GM19395 (cell line): ENCODE results near the gene TUT7.
"Not testable (repeated sequence)": the region's sequence is repeated elsewhere in the genome, so short reads cannot be mapped to it uniquely, and the experiment has no call there.

Experiments used
- ATAC-seq: cut with Tn5 transposase; IDR thresholded peaks from one replicate; pipeline ENCODE4 v1.9.1; 2021; ENCODE audit warnings: mild to moderate bottlenecking, moderate library complexity; ENCODE audit not compliant: unreplicated experiment

The TUT7 gene

GRCh38 chr9:86351880-86352279 lies 2.3 kb downstream of the TUT7 start:
- ATAC-seq = no peak

DNA sequence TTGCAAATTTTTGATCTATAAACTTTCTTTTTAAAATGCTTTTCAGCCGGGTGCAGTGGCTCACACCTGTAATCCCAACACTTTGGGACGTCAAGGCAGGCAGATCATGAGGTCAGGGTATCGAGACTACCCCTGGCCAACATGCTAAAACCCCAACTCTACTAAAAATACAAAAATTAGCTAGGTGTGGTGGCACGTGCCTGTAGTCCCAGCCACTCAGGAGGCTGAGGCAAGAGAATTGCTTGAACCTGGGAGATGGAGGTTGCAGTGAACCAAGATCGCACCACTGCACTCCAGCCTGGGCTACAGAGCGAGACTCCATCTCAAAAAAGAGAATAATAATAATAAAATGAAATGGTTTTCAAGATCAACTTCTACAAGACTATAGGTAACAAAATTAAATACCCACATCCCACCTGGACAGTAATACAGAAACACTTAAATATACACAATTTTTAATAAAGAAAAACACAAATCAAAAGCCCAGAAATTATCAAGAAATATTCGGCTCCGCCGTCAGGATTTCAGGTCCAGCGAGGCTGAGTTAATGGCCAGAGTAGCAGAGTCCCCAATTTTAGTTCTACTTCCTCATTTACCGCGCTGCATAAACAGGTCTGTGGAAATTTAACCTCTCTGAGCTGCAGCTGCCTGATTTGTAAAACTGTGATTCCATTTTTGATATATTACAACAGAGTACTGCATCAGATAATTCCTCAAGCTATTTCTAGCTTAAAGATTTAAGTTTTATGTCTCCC lies 4.0 kb downstream of the TUT7 start:
- ATAC-seq = peak; percentile 39

DNA sequence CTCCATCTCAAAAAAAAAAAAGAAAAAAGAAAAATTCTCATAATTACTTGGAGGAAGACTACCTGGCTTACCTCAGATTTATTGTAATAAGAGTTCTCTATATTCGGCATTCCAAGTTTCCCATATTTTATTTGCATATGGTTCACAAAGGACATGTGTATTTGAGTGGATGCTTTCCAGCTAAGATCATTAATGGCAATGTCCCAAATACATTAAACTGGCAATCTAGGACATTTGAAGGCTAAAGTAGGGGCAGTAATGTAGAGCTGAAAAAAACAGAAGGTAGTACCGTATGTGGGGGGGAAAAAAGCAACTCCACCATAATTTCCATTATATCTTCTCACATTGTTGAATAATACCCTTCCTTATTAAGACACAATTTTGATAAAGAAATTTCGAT lies 4.9 kb downstream of the TUT7 start:
- no peak for ATAC-seq

- no peak for ATAC-seq
These were observed 6.2 kb downstream of the TUT7 start for GRCh38 chr9:86347991-86348390.

DNA sequence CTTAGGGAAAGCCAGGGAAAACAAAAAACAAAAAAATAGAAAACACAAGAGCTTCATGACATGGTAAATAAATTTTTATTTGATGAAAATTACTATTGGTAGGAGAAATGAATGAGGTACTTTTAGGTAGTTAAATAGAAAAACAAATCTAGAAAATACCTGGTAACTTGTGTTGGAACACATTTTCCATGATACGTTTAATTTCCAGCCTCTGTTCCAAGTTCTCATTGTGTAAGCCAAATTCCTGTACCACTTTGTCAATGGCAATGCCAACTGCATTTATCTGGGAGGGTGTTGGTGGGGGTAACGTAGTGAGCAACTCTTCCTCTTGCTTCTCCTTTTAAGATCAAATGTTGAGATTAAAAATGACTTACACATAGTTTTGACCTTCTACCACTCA lies 9.4 kb downstream of the TUT7 start:
- no peak for ATAC-seq

GRCh38 chr9:86342269-86342668 lies 11.9 kb downstream of the TUT7 start:
- ATAC-seq = no peak

DNA sequence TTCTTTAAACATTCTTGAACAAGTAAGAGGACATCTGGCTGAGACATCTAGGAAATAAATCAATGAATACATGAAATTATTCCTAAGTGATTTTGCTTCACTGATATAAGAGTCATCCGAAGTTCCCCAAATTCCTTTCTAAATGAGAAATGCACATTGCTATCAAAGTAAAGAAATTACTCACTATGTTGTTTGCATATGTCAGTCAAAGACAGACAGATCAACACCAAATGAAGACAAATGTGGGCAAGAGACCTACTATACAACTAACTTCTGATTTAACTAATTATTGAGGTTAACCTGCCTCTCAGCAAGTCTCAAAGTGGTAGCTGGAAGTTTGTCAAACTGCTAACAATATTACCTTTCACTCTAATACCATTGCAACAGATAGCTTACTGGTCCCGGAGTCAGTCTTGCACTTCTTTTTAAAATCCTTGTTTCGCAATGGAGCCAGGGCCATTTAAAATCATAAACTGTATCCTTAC lies 13.2 kb downstream of the TUT7 start:
- ATAC-seq = no peak

- ATAC-seq = no peak
These were observed 13.7 kb downstream of the TUT7 start for GRCh38 chr9:86340356-86341006.

DNA sequence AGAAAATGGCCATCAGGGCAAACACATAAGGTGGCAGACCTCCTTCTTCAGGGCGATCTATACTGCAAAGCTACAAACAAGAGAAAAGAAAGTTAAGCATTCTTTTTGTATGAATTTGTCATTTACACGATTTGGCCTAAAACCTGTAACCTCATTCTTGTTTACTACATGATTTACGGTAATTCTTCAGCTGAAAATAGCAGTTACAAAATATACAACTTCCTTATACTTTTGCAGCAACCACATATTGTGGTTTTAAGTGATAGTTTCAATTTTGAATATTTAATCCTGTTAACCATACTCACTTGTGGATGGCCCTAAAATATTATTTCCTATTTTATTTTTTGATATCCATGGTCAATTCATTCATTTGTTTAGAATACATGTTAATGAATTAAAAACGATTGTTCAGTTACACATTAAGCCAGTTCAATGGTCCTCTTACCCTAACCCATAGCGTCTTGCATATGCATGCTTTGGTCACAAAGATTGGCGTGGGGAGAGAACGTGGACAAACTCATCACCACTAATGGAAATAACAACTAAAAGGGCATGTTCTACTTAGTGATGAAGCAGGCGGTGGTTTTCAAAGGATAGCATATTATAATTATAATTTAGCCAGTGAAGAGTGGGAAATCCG lies 16.6 kb downstream of the TUT7 start:
- ATAC-seq = peak; percentile 38

DNA sequence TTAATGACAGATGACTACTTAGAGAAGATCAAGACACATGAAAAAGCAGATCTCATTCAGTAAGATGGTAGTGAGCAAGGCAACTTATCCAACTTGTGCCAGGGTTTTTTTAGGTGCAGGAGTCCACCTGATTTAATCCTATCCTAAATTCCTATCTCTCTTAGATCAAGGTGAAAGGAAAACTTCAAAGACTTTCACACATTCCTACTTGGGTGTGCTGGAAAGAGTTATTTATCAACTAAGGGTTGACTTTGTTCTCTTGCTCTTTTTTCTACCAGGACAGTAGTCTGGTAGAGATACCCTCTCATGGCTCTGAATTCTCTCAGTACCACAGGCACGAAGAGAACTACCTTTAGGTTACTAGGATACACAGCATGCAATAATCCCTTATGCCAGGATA lies 18.2 kb downstream of the TUT7 start:
- ATAC-seq = no peak

DNA sequence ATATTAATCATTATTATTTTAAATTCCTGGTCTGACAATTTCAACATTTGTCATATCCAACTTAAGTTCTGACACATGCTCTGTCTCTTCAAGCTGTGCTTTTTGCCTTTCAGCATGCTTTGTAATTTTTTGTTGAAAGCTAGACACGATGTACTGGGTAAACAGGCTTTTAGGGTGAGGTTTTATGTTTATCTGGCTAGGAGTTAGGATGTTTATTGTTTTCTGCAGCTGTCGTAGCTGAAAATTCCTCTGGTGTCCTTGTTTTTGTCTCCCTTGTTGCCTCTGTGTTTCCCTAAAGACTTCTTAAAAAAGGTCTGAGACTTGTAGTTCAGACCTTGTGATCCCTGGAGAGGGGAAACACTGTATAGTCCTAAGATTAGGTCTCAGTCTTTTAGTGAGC lies 20.6 kb downstream of the TUT7 start:
- no peak for ATAC-seq

GRCh38 chr9:86330186-86330585 lies 24.0 kb downstream of the TUT7 start:
- ATAC-seq = no peak

- ATAC-seq = no peak
These were observed 24.6 kb downstream of the TUT7 start for GRCh38 chr9:86329649-86330048.

GRCh38 chr9:86328156-86328555 lies 26.1 kb downstream of the TUT7 start:
- ATAC-seq = no peak

- ATAC-seq = no peak
These were observed 27.7 kb downstream of the TUT7 start for GRCh38 chr9:86326536-86326935.

DNA sequence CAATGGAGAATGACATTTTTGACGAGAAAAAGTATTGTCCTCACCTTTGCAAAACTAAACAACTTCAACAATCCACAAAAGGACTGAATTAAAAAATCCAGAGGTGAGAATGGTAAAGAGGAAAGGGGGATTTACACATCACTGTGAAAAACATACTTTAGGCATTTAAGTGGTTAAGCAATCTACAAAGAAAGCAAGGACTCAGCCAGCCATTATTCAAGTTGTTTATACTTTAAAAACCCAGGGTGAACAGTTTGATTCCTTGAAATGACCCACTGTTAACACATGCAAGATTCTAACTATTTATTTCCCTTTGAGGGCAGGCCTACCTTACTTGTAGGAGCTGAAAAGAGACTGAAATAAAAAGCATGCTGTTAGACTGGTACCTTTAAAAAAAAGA lies 29.3 kb downstream of the TUT7 start:
- no peak for ATAC-seq

GRCh38 chr9:86324308-86324707 lies 29.9 kb downstream of the TUT7 start:
- no peak for ATAC-seq

DNA sequence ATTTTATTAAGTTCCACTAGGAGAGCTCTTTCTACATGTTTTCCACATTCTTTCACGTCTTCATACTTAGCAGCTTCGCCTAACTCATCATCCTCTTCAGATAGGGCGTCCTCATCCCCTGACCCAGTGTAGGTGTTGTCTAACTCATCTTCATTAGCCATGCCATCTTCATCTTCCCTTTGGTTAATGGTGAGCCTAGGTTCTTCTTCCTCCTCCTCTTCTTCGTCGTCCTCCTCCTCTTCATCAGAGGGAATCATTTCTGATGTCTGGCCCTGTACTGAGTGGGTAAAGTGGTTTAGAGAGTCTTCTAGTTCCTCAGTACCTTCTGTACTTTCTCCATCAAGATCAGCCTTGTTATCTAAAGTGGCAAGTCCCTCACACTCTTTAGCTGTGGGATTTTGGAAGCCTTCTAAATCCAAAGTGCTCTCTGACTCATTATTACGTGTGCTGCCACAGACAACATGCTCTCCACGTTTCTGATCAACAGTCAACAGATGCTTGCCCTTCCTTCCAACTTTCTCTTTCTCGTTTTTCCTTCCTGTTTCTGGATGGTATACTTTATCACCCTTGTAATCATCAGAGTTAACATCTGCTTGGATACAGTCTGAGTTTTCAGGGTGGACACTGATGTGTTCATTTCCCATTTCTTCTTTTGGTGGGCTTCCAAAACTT lies 31.1 kb downstream of the TUT7 start:
- ATAC-seq = no peak

DNA sequence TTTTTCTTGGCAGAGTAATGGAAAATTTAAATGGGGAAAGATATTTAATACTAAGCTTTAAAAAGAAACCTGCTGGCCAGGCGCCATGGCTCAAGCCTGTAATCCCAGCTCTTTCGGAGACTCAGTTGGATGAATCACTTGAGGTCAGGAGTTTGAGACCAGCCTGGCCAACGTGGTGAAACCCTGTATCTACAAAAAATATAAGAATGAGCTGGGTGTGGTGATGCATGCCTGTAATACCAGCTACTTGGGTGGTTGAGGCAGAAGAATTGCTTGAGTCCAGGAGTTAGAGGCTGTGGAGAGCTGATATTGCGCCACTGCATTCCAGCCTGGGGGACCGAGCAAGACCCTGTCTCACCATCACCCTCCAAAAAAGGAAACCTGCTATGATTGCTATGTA lies 32.8 kb downstream of the TUT7 start:
- no peak for ATAC-seq

DNA sequence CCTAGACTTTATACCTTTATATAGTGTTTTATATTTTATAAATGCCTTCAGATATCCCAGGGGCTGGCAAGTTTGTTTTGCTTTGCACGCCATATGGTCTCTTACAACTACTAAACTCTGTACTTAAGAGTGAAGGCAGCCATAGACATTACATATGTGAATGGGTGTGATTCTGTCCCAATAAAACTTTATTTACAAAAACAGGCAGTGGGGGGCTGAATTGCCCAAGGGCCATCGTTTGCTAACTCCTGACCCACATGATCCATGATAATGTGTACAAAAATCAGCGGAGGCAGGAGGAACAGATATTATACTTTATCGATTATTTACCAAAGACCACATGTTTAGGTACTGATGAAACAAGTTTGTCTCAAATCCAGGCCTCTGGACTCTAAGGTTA lies 36.0 kb downstream of the TUT7 start:
- ATAC-seq = no peak

DNA sequence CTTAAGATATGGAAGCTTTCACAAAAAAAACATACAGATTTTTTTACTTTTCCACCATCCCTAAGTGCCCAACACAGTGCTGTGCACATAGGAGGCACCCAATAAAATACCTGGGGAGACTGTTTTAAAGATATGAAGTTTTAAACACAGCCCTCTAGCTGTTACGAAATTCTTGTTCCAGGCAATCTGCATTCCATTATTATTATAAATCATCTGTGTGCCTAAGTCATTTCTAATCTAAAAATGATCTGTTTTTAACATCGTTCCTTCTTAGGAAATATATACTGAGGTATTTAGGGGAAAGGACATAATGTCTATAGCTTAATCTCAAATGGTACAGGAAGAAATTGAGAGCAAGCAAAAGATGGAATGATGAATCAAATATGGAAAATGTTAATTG lies 39.1 kb downstream of the TUT7 start:
- no peak for ATAC-seq

- ATAC-seq = not testable (repeated sequence)
These were observed 41.3 kb downstream of the TUT7 start for GRCh38 chr9:86312959-86313358.
